ENCODE data around the gene RNF213.
A peak's percentile ranks its signal among the peaks of the same experiment; 100 is the strongest.

The RNF213 gene

GRCh38 chr17:80261159-80261894 lies 675 bp downstream of the RNF213 start:
- Mint-ChIP-seq H3K27me3 (no peaks in the 10 kb centered on the region), H3K4me3 (peak overlapping the region in 1 of 2 donors; percentile 98), H3K27ac (peak overlapping the region; percentile 96 to 98), H3K36me3 (ENCODE audit: insufficient read depth) (peaks cover 47% of the 10 kb centered on the region), H3K9me3 (no peaks in the 10 kb centered on the region), H3K4me1 (ENCODE audit: low read depth in 2 of 2) (peaks cover 53 to 55% of the 10 kb centered on the region in 2 donors)
- DNase-seq (peak; percentile 48 to 71 (median 49)), ATAC-seq (replicated peaks) (peak; percentile 18)

DNA sequence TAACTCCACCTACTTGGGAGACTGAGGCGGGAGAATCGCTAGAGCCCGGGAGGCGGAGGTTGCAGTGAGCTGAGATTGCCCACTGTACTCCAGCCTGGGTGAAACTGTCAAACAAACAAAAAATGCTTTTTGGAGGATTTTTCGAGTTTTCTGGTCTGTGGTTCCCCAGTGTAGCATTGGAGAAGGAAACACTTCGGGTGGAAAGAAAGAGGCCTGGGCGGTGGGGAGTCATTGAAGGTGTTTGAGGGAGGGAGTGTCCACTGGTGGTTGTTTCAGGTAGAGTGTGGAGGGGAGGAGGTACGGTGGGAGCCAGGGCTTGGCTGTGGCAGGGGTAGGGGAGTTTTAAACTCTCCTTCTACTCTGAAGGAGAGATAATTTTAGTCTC lies 1.2 kb downstream of the RNF213 start:
- H3K4me1 Mint-ChIP-seq (ENCODE audit: low read depth in 2 of 2), result peaks cover 53 to 55% of the 10 kb centered on the region in 2 donors

GRCh38 chr17:80262291-80262690 lies 1.6 kb downstream of the RNF213 start:
- ATAC-seq (replicated peaks) (no peak), DNase-seq (no peak)
- H3K9me3 Mint-ChIP-seq, result no peaks in the 10 kb centered on the region
- peaks cover 56% of the 10 kb centered on the region in 2 donors for H3K4me1 Mint-ChIP-seq (ENCODE audit: low read depth in 2 of 2)
- peak overlapping the region; percentile 96 to 98 for H3K27ac Mint-ChIP-seq
- peak overlapping the region in 1 of 2 donors; percentile 98 for H3K4me3 Mint-ChIP-seq
- H3K36me3 Mint-ChIP-seq (ENCODE audit: insufficient read depth), result peaks cover 47% of the 10 kb centered on the region
- no peaks in the 10 kb centered on the region for H3K27me3 Mint-ChIP-seq

More for the DNA sequence above, 1.2 kb downstream of the RNF213 start:
- H3K27ac Mint-ChIP-seq, result peak overlapping the region; percentile 96 to 98
- H3K27me3 Mint-ChIP-seq, result no peaks in the 10 kb centered on the region
- peak overlapping the region in 1 of 2 donors; percentile 98 for H3K4me3 Mint-ChIP-seq
- H3K36me3 Mint-ChIP-seq (ENCODE audit: insufficient read depth), result peaks cover 47% of the 10 kb centered on the region
- H3K9me3 Mint-ChIP-seq, result no peaks in the 10 kb centered on the region
- ATAC-seq (replicated peaks) (no peak), DNase-seq (no peak)

GRCh38 chr17:80262775-80263244 lies 2.2 kb downstream of the RNF213 start:
- Mint-ChIP-seq H3K27ac (peak overlapping the region in 1 of 2 donors; percentile 94), H3K4me1 (ENCODE audit: low read depth in 2 of 2) (peaks cover 57 to 59% of the 10 kb centered on the region in 2 donors), H3K4me3 (peak overlapping the region in 1 of 2 donors; percentile 98), H3K27me3 (no peaks in the 10 kb centered on the region), H3K9me3 (no peaks in the 10 kb centered on the region), H3K36me3 (ENCODE audit: insufficient read depth) (peaks cover 47% of the 10 kb centered on the region)
- DNase-seq, result no peak
- ATAC-seq (replicated peaks), result no peak

GRCh38 chr17:80263253-80264204 lies 2.9 kb downstream of the RNF213 start:
- ATAC-seq (replicated peaks) (peak; percentile 39), DNase-seq (peak; percentile 77 to 80 (median 78))
- Mint-ChIP-seq H3K27ac (peak overlapping the region; percentile 90 to 94), H3K4me3 (peak overlapping the region in 1 of 2 donors; percentile 98), H3K9me3 (no peaks in the 10 kb centered on the region), H3K27me3 (no peaks in the 10 kb centered on the region), H3K36me3 (ENCODE audit: insufficient read depth) (peaks cover 43% of the 10 kb centered on the region), H3K4me1 (ENCODE audit: low read depth in 2 of 2) (peaks cover 49 to 52% of the 10 kb centered on the region in 2 donors)

DNA sequence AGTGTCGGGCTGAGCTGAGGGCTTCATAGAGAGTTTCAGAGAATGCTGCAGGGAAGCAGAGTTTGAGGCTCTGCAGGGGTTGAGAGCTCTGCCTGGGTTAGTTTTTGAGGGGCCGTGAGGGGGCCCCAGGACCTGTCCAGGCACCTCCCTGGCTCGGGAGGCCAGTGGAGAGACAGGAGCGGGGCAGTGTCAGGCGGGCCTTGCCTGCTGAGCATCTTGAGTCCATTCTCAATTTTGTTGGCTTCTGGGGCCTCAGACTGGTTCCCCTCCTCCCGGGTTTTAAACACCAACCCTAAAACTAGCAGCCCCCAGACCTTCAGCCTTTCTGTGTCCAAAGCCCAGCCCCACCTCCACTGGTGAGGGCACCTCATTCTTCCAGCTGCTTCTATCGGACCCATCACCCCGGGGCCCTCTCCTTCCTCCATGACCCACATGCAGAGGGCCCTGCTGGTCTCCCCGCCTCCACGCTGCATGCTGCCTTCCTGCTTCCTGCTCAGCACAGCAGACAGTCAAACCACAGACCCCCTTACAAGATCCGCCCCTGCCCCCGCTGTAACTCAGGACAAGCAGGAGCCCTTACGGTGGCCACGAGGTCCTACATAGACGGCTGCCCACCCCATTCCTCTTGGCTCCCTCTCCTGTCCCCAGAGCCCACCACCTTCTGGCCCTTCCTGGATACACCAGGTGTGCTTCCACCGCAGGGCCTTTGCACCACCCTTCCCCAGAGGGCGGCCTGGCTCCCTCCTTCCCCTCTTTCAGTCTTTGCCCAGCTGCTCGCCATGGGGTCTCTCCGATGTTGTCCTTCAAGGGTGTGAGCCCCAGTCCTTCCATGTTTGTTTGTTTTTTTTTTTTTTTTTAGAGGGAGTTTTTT lies 3.8 kb downstream of the RNF213 start:
- ATAC-seq (replicated peaks), result peak; percentile 19
- Mint-ChIP-seq H3K27ac (peak overlapping the region; percentile 90 to 94), H3K27me3 (no peaks in the 10 kb centered on the region), H3K36me3 (ENCODE audit: insufficient read depth) (peaks cover 38% of the 10 kb centered on the region), H3K4me3 (peak overlapping the region in 1 of 2 donors; percentile 98), H3K4me1 (ENCODE audit: low read depth in 2 of 2) (peaks cover 44% of the 10 kb centered on the region in 2 donors), H3K9me3 (no peaks in the 10 kb centered on the region)
- DNase-seq, result peak; percentile 38 to 44 (median 44)

GRCh38 chr17:80265205-80266068 lies 4.8 kb downstream of the RNF213 start:
- no peaks in the 10 kb centered on the region for H3K27me3 Mint-ChIP-seq
- peak overlapping the region; percentile 90 to 94 for H3K27ac Mint-ChIP-seq
- DNase-seq (peak; percentile 69 to 73 (median 70)), ATAC-seq (replicated peaks) (peak; percentile 73)
- H3K9me3 Mint-ChIP-seq, result no peaks in the 10 kb centered on the region
- H3K4me3 Mint-ChIP-seq, result peak overlapping the region in 1 of 2 donors; percentile 98
- H3K4me1 Mint-ChIP-seq (ENCODE audit: low read depth in 2 of 2), result peaks cover 40 to 45% of the 10 kb centered on the region in 2 donors
- H3K36me3 Mint-ChIP-seq (ENCODE audit: insufficient read depth), result peaks cover 34% of the 10 kb centered on the region

- Mint-ChIP-seq H3K36me3 (ENCODE audit: insufficient read depth) (peaks cover 35% of the 10 kb centered on the region), H3K4me3 (peak overlapping the region in 1 of 2 donors; percentile 98), H3K27ac (peak overlapping the region in 1 of 2 donors; percentile 80), H3K4me1 (ENCODE audit: low read depth in 2 of 2) (peaks cover 30 to 42% of the 10 kb centered on the region in 2 donors), H3K9me3 (no peaks in the 10 kb centered on the region), H3K27me3 (no peaks in the 10 kb centered on the region)
- no peak for DNase-seq
- no peak for ATAC-seq (replicated peaks)
Observed at GRCh38 chr17:80267391-80267790, 6.7 kb downstream of the RNF213 start.

GRCh38 chr17:80268427-80268826 lies 7.8 kb downstream of the RNF213 start:
- DNase-seq, result no peak
- H3K27ac Mint-ChIP-seq, result no peak overlapping the region
- peaks cover 30 to 36% of the 10 kb centered on the region in 2 donors for H3K4me1 Mint-ChIP-seq (ENCODE audit: low read depth in 2 of 2)
- H3K27me3 Mint-ChIP-seq, result no peaks in the 10 kb centered on the region
- H3K9me3 Mint-ChIP-seq, result no peaks in the 10 kb centered on the region
- H3K4me3 Mint-ChIP-seq, result no peak overlapping the region
- H3K36me3 Mint-ChIP-seq (ENCODE audit: insufficient read depth), result peaks cover 44% of the 10 kb centered on the region
- ATAC-seq (replicated peaks), result no peak

DNA sequence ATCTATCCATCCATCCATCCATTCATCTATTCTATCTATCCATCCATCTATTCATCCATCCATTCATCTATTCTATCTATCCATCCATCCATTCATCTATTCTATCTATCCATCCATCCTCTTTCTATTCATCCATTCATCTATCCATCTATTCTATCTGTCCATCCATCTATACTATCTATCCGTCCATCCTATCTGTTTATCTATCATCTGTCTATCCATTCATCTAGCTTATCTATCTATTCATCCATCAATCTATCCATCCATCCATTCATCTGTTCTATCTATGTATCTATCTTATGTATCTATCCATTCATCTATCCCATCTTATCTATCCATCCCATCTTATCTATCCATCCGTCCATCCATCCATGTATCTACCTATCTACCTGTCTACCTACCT lies 8.8 kb downstream of the RNF213 start:
- DNase-seq, result no peak
- Mint-ChIP-seq H3K4me3 (no peak overlapping the region), H3K4me1 (ENCODE audit: low read depth in 2 of 2) (peaks cover 35 to 40% of the 10 kb centered on the region in 2 donors), H3K9me3 (no peaks in the 10 kb centered on the region), H3K36me3 (ENCODE audit: insufficient read depth) (peaks cover 50% of the 10 kb centered on the region), H3K27me3 (no peaks in the 10 kb centered on the region), H3K27ac (no peak overlapping the region)
- ATAC-seq (replicated peaks), result no peak

- Mint-ChIP-seq H3K27me3 (no peaks in the 10 kb centered on the region), H3K27ac (no peak overlapping the region), H3K36me3 (ENCODE audit: insufficient read depth) (peaks cover 49% of the 10 kb centered on the region), H3K4me3 (no peak overlapping the region), H3K9me3 (no peaks in the 10 kb centered on the region), H3K4me1 (ENCODE audit: low read depth in 2 of 2) (peaks cover 33 to 37% of the 10 kb centered on the region in 2 donors)
- DNase-seq, result no peak
- no peak for ATAC-seq (replicated peaks)
Observed at GRCh38 chr17:80270104-80270503, 9.5 kb downstream of the RNF213 start.

DNA sequence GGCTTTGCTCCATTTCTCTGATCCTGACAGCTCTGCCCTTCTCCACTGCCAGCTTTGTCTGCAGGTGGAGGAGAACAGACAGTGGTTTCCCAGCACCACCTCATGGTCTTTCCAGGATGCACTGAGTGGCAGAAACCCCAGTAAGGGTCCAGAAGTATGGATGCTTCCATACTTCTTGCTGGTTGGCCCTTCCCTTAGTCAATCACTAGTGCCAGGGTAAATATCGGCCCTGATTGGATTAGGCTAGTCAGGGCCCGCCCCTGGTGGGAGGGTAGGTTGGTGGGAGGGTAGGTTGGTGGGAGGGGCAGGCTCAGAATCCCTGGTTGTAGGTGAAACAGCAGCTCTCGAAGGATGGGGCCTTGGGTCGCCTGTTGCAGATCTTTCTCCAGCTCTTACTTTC lies 10.2 kb downstream of the RNF213 start:
- Mint-ChIP-seq H3K4me1 (ENCODE audit: low read depth in 2 of 2) (peaks cover 29 to 32% of the 10 kb centered on the region in 2 donors), H3K4me3 (peak overlapping the region; percentile 56 to 79), H3K36me3 (ENCODE audit: insufficient read depth) (peaks cover 50% of the 10 kb centered on the region), H3K9me3 (no peaks in the 10 kb centered on the region), H3K27ac (peak overlapping the region in 1 of 2 donors; percentile 88), H3K27me3 (no peaks in the 10 kb centered on the region)
- DNase-seq (peak in 1 of 3 experiments; percentile 22), ATAC-seq (replicated peaks) (peak; percentile 59)

Measured in effector memory CD8-positive, alpha-beta T cell (primary cell).